ENCODE data around the gene TGFBI. TPM values are rescaled to one million over a fixed set of nuclear protein-coding genes. Genes with fewer than 3 reads are reported as not detected.

Gene TGFBI
- total and polyA plus RNA-seq, 12 donors = 29.6 to 137 (median 50.4) TPM

- no peak for TF ChIP-seq CTCF (IDR thresholded peaks at IDR 0.05)
- DNase-seq (no peak), ATAC-seq (no peak)
- no peaks in the 10 kb centered on the region for H3K36me3 ChIP-seq
- WGBS, 2 donors = 79 to 82% methylated on average over 11 of the region's 11 CpGs
- H3K27me3 ChIP-seq = no peaks in the 10 kb centered on the region
- peak overlapping the region in 1 of 10 donors; percentile 46 for H3K27ac ChIP-seq
- H3K9me3 ChIP-seq = no peaks in the 10 kb centered on the region
- intact Hi-C loops (cut with DNase I) = no loop called here
- no peak overlapping the region for H3K4me3 ChIP-seq
- H3K4me1 ChIP-seq = peaks cover 0 to 19% (median 4%) of the 10 kb centered on the region in 9 donors
These were observed 22.6 kb upstream of the TGFBI start for GRCh38 chr5:136006164-136006563.

- no peak for DNase-seq
- 89 to 90% methylated on average over 7 of the region's 7 CpGs for WGBS, 2 donors
- peak in 2 of 8 donors; percentile 19 to 53 for ATAC-seq
- H3K4me1 ChIP-seq = peaks cover 0 to 19% (median 10%) of the 10 kb centered on the region in 9 donors
- H3K9me3 ChIP-seq = no peaks in the 10 kb centered on the region
- H3K4me3 ChIP-seq = no peak overlapping the region
- peak overlapping the region in 1 of 10 donors; percentile 46 for H3K27ac ChIP-seq
- intact Hi-C loops (cut with DNase I) = no loop called here
- H3K27me3 ChIP-seq = no peaks in the 10 kb centered on the region
- TF ChIP-seq CTCF (IDR thresholded peaks at IDR 0.05) = no peak
- H3K36me3 ChIP-seq = no peaks in the 10 kb centered on the region
These were observed 22.0 kb upstream of the TGFBI start for GRCh38 chr5:136006761-136007251.

GRCh38 chr5:136007271-136007670 lies 21.5 kb upstream of the TGFBI start:
- Histone ChIP-seq H3K27ac (no peak overlapping the region), H3K27me3 (no peaks in the 10 kb centered on the region), H3K4me3 (no peak overlapping the region), H3K9me3 (no peaks in the 10 kb centered on the region), H3K4me1 (peaks cover 0 to 21% (median 11%) of the 10 kb centered on the region in 9 donors), H3K36me3 (no peaks in the 10 kb centered on the region)
- no peak for TF ChIP-seq CTCF (IDR thresholded peaks at IDR 0.05)
- DNase-seq = no peak
- intact Hi-C loops (cut with DNase I) = no loop called here
- WGBS, 2 donors = 81 to 91% methylated on average over 4 of the region's 4 CpGs
- peak in 1 of 8 donors; percentile 21 for ATAC-seq

GRCh38 chr5:136011414-136012001 lies 17.3 kb upstream of the TGFBI start:
- H3K36me3 ChIP-seq = no peaks in the 10 kb centered on the region
- peak overlapping the region in 5 of 10 donors; percentile 24 to 87 (median 48) for H3K27ac ChIP-seq
- H3K4me1 ChIP-seq = peaks cover 0 to 61% (median 30%) of the 10 kb centered on the region in 9 donors
- no peaks in the 10 kb centered on the region for H3K9me3 ChIP-seq
- no peak for TF ChIP-seq CTCF (IDR thresholded peaks at IDR 0.05)
- H3K27me3 ChIP-seq = no peaks in the 10 kb centered on the region
- WGBS, 2 donors = 28 to 30% methylated on average over 4 of the region's 4 CpGs
- ATAC-seq (no peak), DNase-seq (no peak)
- no peak overlapping the region for H3K4me3 ChIP-seq
- intact Hi-C loops (cut with DNase I) = no loop called here
